Left lung (tissue), 10 donors: ENCODE results near the gene KIF26B. TPM values are rescaled to one million over a fixed set of nuclear protein-coding genes. Genes with fewer than 3 reads are reported as not detected.

Source experiments
- ATAC-seq: fragments of 200-7000 bp; cut with Tn5 transposase; one replicate; pipeline ENCODE4 v1.9.1; 2020; ENCODE audit warnings: moderate library complexity
- DNase-seq, 4 donors: peaks; one replicate each; pipeline ENCODE4 v3.0.0-alpha.2; 2013 to 2020
- H3K27ac ChIP-seq, 2 donors: fragments of 200-600 bp; sonication (generic) in 1 of 2; one replicate each; pipeline versions ENCODE4 v1.5.0 to v1.8.0; 2020 to 2021
- H3K27me3 ChIP-seq, 2 donors: fragments of 200-600 bp; sonication (generic) in 1 of 2; one replicate each; pipeline versions ENCODE4 v1.5.0 to v1.8.0; 2020 to 2021
- H3K36me3 ChIP-seq, 2 donors: fragments of 200-600 bp; sonication (generic) in 1 of 2; one replicate each; pipeline versions ENCODE4 v1.5.0 to v1.8.0; 2020 to 2021
- H3K4me1 ChIP-seq, 2 donors: fragments of 200-600 bp; one replicate each; pipeline ENCODE4 v1.8.0; 2021
- H3K4me3 ChIP-seq, 2 donors: fragments of 200-600 bp; sonication (generic) in 1 of 2; one replicate each; pipeline versions ENCODE4 v1.5.0 to v1.8.0; 2020 to 2021; ENCODE audit warnings: mild to moderate bottlenecking in 1 of 2
- H3K9me3 ChIP-seq, 2 donors: fragments of 200-600 bp; sonication (generic) in 1 of 2; one replicate each; pipeline versions ENCODE4 v1.5.0 to v1.8.0; 2020 to 2021
- CTCF ChIP-seq, 2 donors: fragments of 200-600 bp; sonication (generic) in 1 of 2; IDR thresholded peaks; one replicate each; pipeline versions ENCODE4 v1.5.0 to v1.8.0; 2021; ENCODE audit warnings: antibody characterized with exemption in 2 of 2
- intact Hi-C, 2 donors: fragments of 100-400 bp; cut with DNase I; formaldehyde crosslinking; loops; one replicate each; pipeline versions ENCODE4 v1.11.2 to v1.14.2; 2022
- polyA plus RNA-seq, 6 donors: library from polyadenylated mRNA; unstranded; fragments of 120-200 nt; gene quantifications; one replicate each; pipeline ENCODE4 v1.2.1, GENCODE V29; 2013; ENCODE audit not compliant: insufficient read length in 6 of 6
- total RNA-seq, 2 donors: library from RNA; stranded (reverse); fragmentation: NEBNext Ultra II Directional; extraction: Animal tissue kit (Norgen Biotek cat#: 25700); gene quantifications; one replicate each; pipeline ENCODE4 v1.2.1, GENCODE V29; 2021
- donor health status: DM: no; HTN: yes; CAD: no.
- donor health status: DM: no; HTN: no; CAD: no.

KIF26B gene
- total and polyA plus RNA-seq, 8 donors, result 3.9 to 28.3 (median 6.5) TPM

GRCh38 chr1:245234217-245235081 is 79.7 kb downstream of the KIF26B start:
- Histone ChIP-seq H3K4me1 (no peaks in the 10 kb centered on the region), H3K27ac (no peak overlapping the region), H3K36me3 (no peaks in the 10 kb centered on the region), H3K27me3 (peaks cover 0 to 4% of the 10 kb centered on the region in 2 donors), H3K9me3 (no peaks in the 10 kb centered on the region), H3K4me3 (no peak overlapping the region)
- ATAC-seq (peak; percentile 46), DNase-seq (peak in 1 of 4 donors; percentile 9)
- no peak for TF ChIP-seq CTCF (IDR thresholded peaks at IDR 0.05)
- intact Hi-C loops, result no loop called here

DNA sequence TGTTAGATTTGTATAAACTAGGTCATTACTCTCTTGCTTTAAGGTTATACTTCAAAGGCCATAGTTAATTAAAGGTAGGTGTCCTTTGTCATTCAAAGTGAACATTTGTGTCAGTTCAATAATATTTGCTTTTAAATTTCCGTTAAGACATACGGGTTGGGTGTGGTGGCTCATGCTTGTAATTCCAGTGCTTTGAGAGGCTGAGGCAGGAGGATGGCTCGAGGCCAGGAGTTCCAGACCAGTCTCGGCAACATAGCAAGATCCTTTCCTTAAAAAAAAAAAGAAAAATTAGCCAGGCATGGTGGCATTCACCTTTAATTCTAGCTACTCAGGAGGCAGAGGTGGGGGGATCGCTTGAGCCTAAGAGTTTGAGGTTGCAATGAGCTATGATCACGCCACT is 80.4 kb downstream of the KIF26B start:
- TF ChIP-seq CTCF (IDR thresholded peaks at IDR 0.05), result no peak

GRCh38 chr1:245240648-245241165 is 85.9 kb downstream of the KIF26B start:
- DNase-seq, result no peak
- no peaks in the 10 kb centered on the region for H3K4me1 ChIP-seq
- peaks cover 0 to 42% of the 10 kb centered on the region in 2 donors for H3K27me3 ChIP-seq
- no peaks in the 10 kb centered on the region for H3K9me3 ChIP-seq
- intact Hi-C loops, result no loop called here
- H3K36me3 ChIP-seq, result no peaks in the 10 kb centered on the region
- ATAC-seq, result no peak
- H3K27ac ChIP-seq, result no peak overlapping the region
- H3K4me3 ChIP-seq, result no peak overlapping the region
- TF ChIP-seq CTCF (IDR thresholded peaks at IDR 0.05), result no peak

More for the DNA sequence above, 80.4 kb downstream of the KIF26B start:
- no peaks in the 10 kb centered on the region for H3K36me3 ChIP-seq
- H3K9me3 ChIP-seq, result no peaks in the 10 kb centered on the region
- no peak overlapping the region for H3K27ac ChIP-seq
- H3K4me3 ChIP-seq, result no peak overlapping the region
- DNase-seq (peak in 1 of 4 donors; percentile 46), ATAC-seq (peak; percentile 79)
- H3K4me1 ChIP-seq, result no peaks in the 10 kb centered on the region
- intact Hi-C loops, result no loop called here
- peaks cover 0 to 9% of the 10 kb centered on the region in 2 donors for H3K27me3 ChIP-seq

GRCh38 chr1:245241526-245242130 is 86.8 kb downstream of the KIF26B start:
- intact Hi-C loops, result no loop called here

More at GRCh38 chr1:245241526-245242130, 86.8 kb downstream of the KIF26B start:
- Histone ChIP-seq H3K9me3 (no peaks in the 10 kb centered on the region), H3K36me3 (no peaks in the 10 kb centered on the region), H3K4me1 (no peaks in the 10 kb centered on the region), H3K27ac (no peak overlapping the region), H3K27me3 (peaks cover 0 to 42% of the 10 kb centered on the region in 2 donors), H3K4me3 (no peak overlapping the region)
- DNase-seq (no peak), ATAC-seq (no peak)
- no peak for TF ChIP-seq CTCF (IDR thresholded peaks at IDR 0.05)
